GM23248 (cell line): ENCODE measurements around the gene NACC2. TPM values are rescaled to one million over a fixed set of nuclear protein-coding genes. Genes with fewer than 3 reads are reported as not detected.

Experiments used
- DNase-seq: peaks from one replicate; pipeline ENCODE4 v3.0.0-alpha.2; 2015
- H2AFZ ChIP-seq: fragments of 200-600 bp; sonication (generic); 2 replicates; pipeline ENCODE4 v1.6.1; 2016; ENCODE audit warnings: antibody characterized with exemption
- H3F3A ChIP-seq: fragments of 200-600 bp; sonication (generic); 2 replicates; pipeline ENCODE4 v1.6.1; 2016; ENCODE audit warnings: mild to moderate bottlenecking, antibody characterized with exemption, mixed run types; ENCODE audit not compliant: insufficient read depth
- H3K27ac ChIP-seq: fragments of 200-600 bp; sonication (generic); 2 replicates; pipeline ENCODE4 v1.5.1; 2016; ENCODE audit warnings: mild to moderate bottlenecking
- H3K27me3 ChIP-seq: fragments of 200-600 bp; sonication (generic); replicated peaks from 2 replicates; pipeline ENCODE4 v1.6.1; 2016; ENCODE audit warnings: mild to moderate bottlenecking; ENCODE audit not compliant: insufficient read depth
- H3K36me3 ChIP-seq: fragments of 200-600 bp; sonication (generic); 2 replicates; pipeline ENCODE4 v1.6.1; 2016; ENCODE audit warnings: low read depth, mild to moderate bottlenecking
- H3K4me1 ChIP-seq: fragments of 200-600 bp; sonication (generic); 2 replicates; pipeline ENCODE4 v1.6.1; 2016; ENCODE audit warnings: mild to moderate bottlenecking; ENCODE audit not compliant: insufficient read depth
- H3K4me2 ChIP-seq: fragments of 200-600 bp; sonication (generic); one replicate; pipeline ENCODE4 v1.6.1; 2016; ENCODE audit warnings: mild to moderate bottlenecking; ENCODE audit not compliant: unreplicated experiment
- H3K4me3 ChIP-seq: fragments of 200-600 bp; sonication (generic); 2 replicates; pipeline ENCODE4 v1.5.1; 2016; ENCODE audit warnings: mild to moderate bottlenecking
- H3K79me2 ChIP-seq: fragments of 200-600 bp; sonication (generic); 2 replicates; pipeline ENCODE4 v1.6.1; 2016; ENCODE audit warnings: mild to moderate bottlenecking; ENCODE audit not compliant: insufficient read depth
- H3K9ac ChIP-seq: fragments of 200-600 bp; sonication (generic); 2 replicates; pipeline ENCODE4 v1.6.1; 2016; ENCODE audit warnings: mild to moderate bottlenecking
- H3K9me2 ChIP-seq: fragments of 200-600 bp; sonication (generic); 2 replicates; pipeline ENCODE4 v1.6.1; 2016; ENCODE audit warnings: mixed run types, mild to moderate bottlenecking, moderate library complexity; ENCODE audit not compliant: insufficient read depth
- H3K9me3 ChIP-seq: fragments of 200-600 bp; sonication (generic); one replicate; pipeline ENCODE4 v1.6.1; 2017; ENCODE audit warnings: low read depth
- H4K20me1 ChIP-seq: fragments of 200-600 bp; sonication (generic); 2 replicates; pipeline ENCODE4 v1.6.0; 2016; ENCODE audit not compliant: insufficient read depth
- EZH2 ChIP-seq: fragments of 200-600 bp; sonication (generic); IDR thresholded peaks from 2 replicates; pipeline ENCODE4 v1.6.1; 2018; ENCODE audit warnings: antibody characterized with exemption, mild to moderate bottlenecking; ENCODE audit not compliant: insufficient read depth, poor library complexity, severe bottlenecking
- EZH2phosphoT487 ChIP-seq: fragments of 200-600 bp; sonication (generic); IDR thresholded peaks from 2 replicates; pipeline ENCODE4 v1.6.1; 2018; ENCODE audit warnings: antibody characterized with exemption, moderate library complexity, mild to moderate bottlenecking, low read depth; ENCODE audit not compliant: insufficient read depth
- WGBS, 2 experiments: methylation state at CpG; one replicate each; pipeline ENCODE4 v1.1.6; 2015 to 2017; ENCODE audit warnings: low lambda C conversion rate in 2 of 2, low coverage in 1 of 2; ENCODE audit errors: missing lambda C conversion rate in 2 of 2; 5-methylcytosine and 5-hydroxymethylcytosine counted together
- in situ Hi-C: fragments of 300-500 bp; cut with MboI; formaldehyde crosslinking; loops from 2 replicates; pipeline ENCODE4 v1.15.0; 2020
- polyA plus RNA-seq: library from polyadenylated mRNA; unstranded; fragments of >200 nt; fragmentation: Nextera tagmentation; extraction: Ambion mirVana; gene quantifications from 2 replicates; pipeline ENCODE4 v1.2.1, GENCODE V29; 2016
- total RNA-seq: library from RNA; depleted of rRNA; stranded (reverse); fragments of >200 nt; shearing (Covaris generic); gene quantifications from 2 replicates; pipeline ENCODE4 v1.2.3, GENCODE V29; 2014

NACC2 gene
- total and polyA plus RNA-seq, 2 experiments from 2014 or later = 5.3 to 30.7 TPM

GRCh38 chr9:136047076-136047774 is 47.9 kb downstream of the NACC2 start:
- Histone ChIP-seq H3K9me2 (no peaks in the 10 kb centered on the region), H4K20me1 (no peaks in the 10 kb centered on the region), H3K4me2 (no peak overlapping the region), H3K27ac (no peak overlapping the region), H3K4me3 (no peak overlapping the region), H3K4me1 (peaks cover 8% of the 10 kb centered on the region), H3K79me2 (peaks cover 70% of the 10 kb centered on the region), H3K36me3 (no peaks in the 10 kb centered on the region), H2AFZ (no peak overlapping the region), H3K9ac (no peak overlapping the region), H3K27me3 (no peaks in the 10 kb centered on the region), H3F3A (no peaks in the 10 kb centered on the region), H3K9me3 (no peaks in the 10 kb centered on the region)
- no peak for TF ChIP-seq EZH2phosphoT487
- TF ChIP-seq EZH2 = no peak
- no peak for DNase-seq
- in situ Hi-C loops = no loop called here
- WGBS, 2 experiments = 95 to 97% methylated on average over 31 of the region's 31 CpGs

GRCh38 chr9:136046554-136046920 is 48.6 kb downstream of the NACC2 start:
- H3K4me2 ChIP-seq = no peak overlapping the region
- peaks cover 76% of the 10 kb centered on the region for H3K79me2 ChIP-seq
- no peak overlapping the region for H3K27ac ChIP-seq
- H3K9me3 ChIP-seq = no peaks in the 10 kb centered on the region
- no peaks in the 10 kb centered on the region for H3K9me2 ChIP-seq
- TF ChIP-seq EZH2phosphoT487 = no peak
- DNase-seq = no peak
- H3K9ac ChIP-seq = 0 out of 2 replicates have a peak overlapping the region, but pooled peaks have one; percentile 21
- in situ Hi-C loops = no loop called here
- no peaks in the 10 kb centered on the region; the same call in 1 of the 2 replicates for H4K20me1 ChIP-seq
- 81 to 89% methylated on average over 17 to 18 of the region's 18 CpGs for WGBS, 2 experiments
- H2AFZ ChIP-seq = no peak overlapping the region
- peaks cover 7% of the 10 kb centered on the region; the same call in 1 of the 2 replicates for H3K4me1 ChIP-seq
- no peaks in the 10 kb centered on the region for H3K27me3 ChIP-seq
- no peak overlapping the region for H3K4me3 ChIP-seq
- H3F3A ChIP-seq = no peaks in the 10 kb centered on the region
- no peaks in the 10 kb centered on the region for H3K36me3 ChIP-seq

- no peak overlapping the region for H3K4me2 ChIP-seq
- in situ Hi-C loops = no loop called here
- 0 out of 2 replicates have a peak overlapping the region, but pooled peaks have one; percentile 21 for H3K9ac ChIP-seq
- no peak overlapping the region for H3K27ac ChIP-seq
- H3K27me3 ChIP-seq = no peaks in the 10 kb centered on the region
- peaks cover 3% of the 10 kb centered on the region; the same call in 1 of the 2 replicates for H3K4me1 ChIP-seq
- no peaks in the 10 kb centered on the region; the same call in 1 of the 2 replicates for H4K20me1 ChIP-seq
- TF ChIP-seq EZH2 (no peak), EZH2phosphoT487 (no peak)
- H2AFZ ChIP-seq = no peak overlapping the region
- DNase-seq = peak; percentile 72
- H3K36me3 ChIP-seq = no peaks in the 10 kb centered on the region
- WGBS, 2 experiments = 60 to 67% methylated on average over 36 to 43 of the region's 44 CpGs
- no peaks in the 10 kb centered on the region for H3K9me2 ChIP-seq
- no peak overlapping the region for H3K4me3 ChIP-seq
- H3K9me3 ChIP-seq = no peaks in the 10 kb centered on the region
- peaks cover 73% of the 10 kb centered on the region for H3K79me2 ChIP-seq
- H3F3A ChIP-seq = no peaks in the 10 kb centered on the region
Observed at GRCh38 chr9:136045595-136046553, 49.2 kb downstream of the NACC2 start.

- 77 to 78% methylated on average over 11 to 14 of the region's 16 CpGs for WGBS, 2 experiments
- in situ Hi-C loops = no loop called here
- no peak overlapping the region for H3K4me3 ChIP-seq
- TF ChIP-seq EZH2 = no peak
- no peak for TF ChIP-seq EZH2phosphoT487
- DNase-seq = no peak
- H4K20me1 ChIP-seq = no peaks in the 10 kb centered on the region; the same call in 1 of the 2 replicates
- H3K27ac ChIP-seq = no peak overlapping the region
- no peak overlapping the region for H3K4me2 ChIP-seq
- no peaks in the 10 kb centered on the region for H3K4me1 ChIP-seq
- H3K9me2 ChIP-seq = no peaks in the 10 kb centered on the region
- peaks cover 76% of the 10 kb centered on the region for H3K79me2 ChIP-seq
- H2AFZ ChIP-seq = no peak overlapping the region
- H3K9me3 ChIP-seq = no peaks in the 10 kb centered on the region
- H3K36me3 ChIP-seq = no peaks in the 10 kb centered on the region
- H3F3A ChIP-seq = no peaks in the 10 kb centered on the region
- no peaks in the 10 kb centered on the region for H3K27me3 ChIP-seq
- H3K9ac ChIP-seq = no peak overlapping the region
Observed at GRCh38 chr9:136044971-136045594, 50.0 kb downstream of the NACC2 start.
